SIG-M5 treated with dmso at 0.1 percent for 504 hours (cell line): ENCODE data around the gene PPP1R3G.
"Not testable (repeated sequence)": the region's sequence is repeated elsewhere in the genome, so short reads cannot be mapped to it uniquely, and the experiment has no call there.

Source experiments
- DNase-seq: peaks from one replicate; lab custom pipeline; 2025; ENCODE audit not compliant: unreplicated experiment; lab: John Stamatoyannopoulos, UW

The PPP1R3G gene

GRCh38 chr6:5084781-5085647 is at the start of gene PPP1R3G:
Gene PPP1R3G, plus strand, starts transcription at chr6:5085341. Its CDS starts 145 bp downstream, at chr6:5085486.
- DNase-seq: peak; percentile 28

GRCh38 chr6:5036269-5036668 is 48.9 kb upstream of the PPP1R3G start:
- DNase-seq: peak; percentile 74

GRCh38 chr6:5041955-5042354 is 43.2 kb upstream of the PPP1R3G start:
- DNase-seq: no peak

DNA sequence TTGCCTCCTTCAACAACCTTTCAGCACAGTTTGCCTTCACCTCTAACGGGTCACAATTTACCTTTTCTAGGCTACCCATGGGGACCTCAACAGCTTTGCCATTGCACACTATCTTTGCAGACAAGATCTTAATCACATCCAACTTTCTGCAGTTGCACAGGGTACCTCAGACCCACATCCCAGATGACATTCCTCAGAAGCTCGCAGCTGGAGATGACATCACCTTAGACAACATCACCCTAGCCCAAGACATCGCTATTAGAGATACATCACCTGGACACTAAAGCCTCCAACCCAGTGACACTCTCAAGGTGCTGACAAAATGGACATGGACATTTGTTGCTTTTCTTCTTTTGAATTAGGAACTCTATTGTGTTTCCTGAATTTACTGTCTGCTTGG is 42.7 kb upstream of the PPP1R3G start:
- DNase-seq: no peak

- no peak for DNase-seq
Observed at GRCh38 chr6:5044866-5045265, 40.3 kb upstream of the PPP1R3G start.

DNA sequence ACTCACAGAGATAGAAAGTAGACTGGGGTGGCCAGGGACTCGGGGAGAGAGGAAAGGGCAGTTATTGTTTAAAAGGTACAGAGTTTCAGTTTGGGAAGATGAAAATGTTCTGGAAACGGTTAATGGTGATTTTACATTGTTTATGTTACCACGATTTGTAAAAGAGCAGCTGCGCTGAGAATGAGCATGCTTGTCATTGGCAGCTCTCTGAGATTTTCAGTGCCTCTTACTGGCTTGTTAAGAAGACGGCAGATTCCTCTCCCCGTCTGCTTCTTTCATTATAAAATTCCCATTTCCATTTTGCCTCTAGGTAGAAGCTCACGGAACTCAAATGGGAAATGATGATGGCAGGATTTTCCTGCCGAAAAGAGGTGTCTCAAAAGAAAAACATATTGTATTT is 39.7 kb upstream of the PPP1R3G start:
- DNase-seq: no peak

GRCh38 chr6:5046430-5046829 is 38.7 kb upstream of the PPP1R3G start:
- no peak for DNase-seq

- DNase-seq: peak; percentile 94
Observed at GRCh38 chr6:5050009-5050408, 35.1 kb upstream of the PPP1R3G start.

DNA sequence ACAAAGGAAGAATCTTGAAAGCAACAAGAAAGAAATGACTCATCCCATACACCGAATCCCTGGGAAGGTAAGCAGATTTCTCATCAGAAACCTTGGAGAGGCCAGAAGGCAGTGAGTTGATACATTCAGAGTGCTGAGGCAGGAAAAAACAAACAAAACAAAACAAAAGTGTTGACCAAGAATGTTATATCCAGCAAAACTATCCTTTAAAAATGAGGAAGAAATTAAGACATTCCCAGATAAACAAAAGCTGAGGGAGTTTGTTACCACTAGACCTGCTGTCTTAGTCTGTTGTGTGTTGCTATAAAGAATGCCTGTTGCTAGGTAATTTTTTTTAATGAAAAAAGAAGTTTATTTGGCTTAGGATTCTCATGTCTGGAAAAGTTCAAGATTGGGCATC is 33.7 kb upstream of the PPP1R3G start:
- no peak for DNase-seq

GRCh38 chr6:5053038-5053437 is 32.1 kb upstream of the PPP1R3G start:
- peak; percentile 40 for DNase-seq

- DNase-seq: no peak
Observed at GRCh38 chr6:5053864-5054244, 31.3 kb upstream of the PPP1R3G start.

DNA sequence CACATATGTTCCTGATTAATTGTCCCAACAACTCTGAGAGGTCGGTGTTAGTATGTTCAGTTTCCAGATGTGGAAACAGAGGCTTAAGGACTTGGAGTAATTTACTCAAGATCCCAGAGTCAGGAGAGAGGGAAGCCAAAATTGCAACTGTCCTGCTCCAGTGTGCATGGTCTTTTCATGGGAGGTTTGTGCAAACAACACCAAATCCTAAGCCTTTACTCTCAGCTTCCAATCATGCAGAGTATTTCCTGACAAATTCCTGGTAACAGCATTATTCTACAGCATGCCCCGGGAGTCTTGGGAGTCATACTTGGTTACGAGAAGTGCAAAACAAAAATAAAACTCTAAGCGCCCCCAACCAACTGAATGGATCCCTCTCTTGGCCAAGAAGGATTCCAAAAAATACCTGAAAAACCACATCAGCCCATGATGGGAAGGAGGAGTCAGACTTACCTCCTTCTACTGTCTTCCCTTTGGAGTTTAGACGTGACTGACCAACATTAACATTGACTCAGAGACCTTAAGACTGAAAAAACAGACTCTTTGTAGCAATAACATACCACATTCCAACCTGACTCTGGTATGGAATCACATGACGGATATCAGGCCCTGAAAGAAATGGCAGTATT is 30.8 kb upstream of the PPP1R3G start:
- DNase-seq: no peak

- DNase-seq: no peak
Observed at GRCh38 chr6:5055118-5055517, 30.0 kb upstream of the PPP1R3G start.

- DNase-seq: no peak
Observed at GRCh38 chr6:5058254-5058653, 26.9 kb upstream of the PPP1R3G start.

DNA sequence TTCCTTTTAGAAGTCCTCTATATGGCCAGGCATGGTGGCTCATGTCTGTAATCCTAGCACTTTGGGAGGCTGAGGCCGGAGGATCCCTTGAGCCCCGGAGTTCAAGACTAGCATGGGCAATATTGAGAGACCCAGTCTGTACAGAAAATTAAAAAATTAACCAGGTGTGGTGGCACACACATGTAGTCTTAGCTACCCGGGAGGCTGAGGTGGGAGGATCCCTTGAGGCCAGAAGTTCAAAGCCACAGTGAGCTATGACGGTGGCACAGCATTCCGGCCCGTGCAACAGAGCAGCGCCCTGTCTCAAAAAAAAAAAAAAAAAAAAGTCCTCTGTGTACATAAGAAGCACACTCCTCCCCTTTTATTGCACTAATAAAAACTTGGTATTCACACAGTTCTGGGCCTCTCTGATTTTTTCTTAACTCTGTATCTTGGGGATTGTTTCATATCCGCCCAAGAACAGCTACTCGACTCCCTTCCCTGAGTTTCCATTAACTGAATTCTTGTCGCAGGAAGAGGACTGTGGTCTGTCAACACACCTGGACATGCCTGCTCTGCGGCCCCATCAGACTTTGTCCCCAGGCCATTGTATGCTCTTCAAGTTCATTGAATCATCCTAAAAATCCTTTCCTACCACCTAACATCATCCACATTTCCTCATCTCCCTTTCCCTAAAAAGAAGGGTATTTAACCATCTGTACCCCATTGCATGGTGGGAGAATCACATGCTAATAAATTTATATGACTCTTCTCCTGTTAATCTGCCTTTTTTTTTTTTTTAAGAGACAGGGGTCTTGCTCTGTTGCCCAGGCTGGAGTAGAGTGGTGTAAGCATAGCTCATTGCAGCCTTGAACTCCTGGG is 25.9 kb upstream of the PPP1R3G start:
- DNase-seq: no peak

GRCh38 chr6:5060439-5060838 is 24.7 kb upstream of the PPP1R3G start:
- not testable (repeated sequence) for DNase-seq

GRCh38 chr6:5061152-5061551 is 24.0 kb upstream of the PPP1R3G start:
- DNase-seq: peak; percentile 10

DNA sequence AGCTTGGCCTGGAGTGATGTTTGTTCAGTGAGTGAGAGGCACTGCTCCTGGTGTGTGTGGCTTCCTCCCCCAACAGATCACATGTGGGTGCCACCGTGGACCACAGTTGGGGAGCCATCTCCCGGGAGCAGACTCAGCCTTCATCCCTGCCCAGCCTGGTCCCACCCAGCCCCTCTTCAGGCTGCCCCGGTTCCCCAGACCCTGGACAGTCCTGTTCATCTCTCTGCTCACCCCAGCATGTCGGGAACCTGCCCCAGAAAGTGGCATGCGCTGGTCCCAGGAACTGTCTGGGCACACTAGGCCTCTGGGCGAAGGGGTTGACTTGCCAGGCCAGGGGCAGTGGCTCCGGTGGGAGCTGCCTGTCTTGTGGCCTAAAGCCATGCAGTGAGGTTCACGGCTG is 21.5 kb upstream of the PPP1R3G start:
- no peak for DNase-seq

DNA sequence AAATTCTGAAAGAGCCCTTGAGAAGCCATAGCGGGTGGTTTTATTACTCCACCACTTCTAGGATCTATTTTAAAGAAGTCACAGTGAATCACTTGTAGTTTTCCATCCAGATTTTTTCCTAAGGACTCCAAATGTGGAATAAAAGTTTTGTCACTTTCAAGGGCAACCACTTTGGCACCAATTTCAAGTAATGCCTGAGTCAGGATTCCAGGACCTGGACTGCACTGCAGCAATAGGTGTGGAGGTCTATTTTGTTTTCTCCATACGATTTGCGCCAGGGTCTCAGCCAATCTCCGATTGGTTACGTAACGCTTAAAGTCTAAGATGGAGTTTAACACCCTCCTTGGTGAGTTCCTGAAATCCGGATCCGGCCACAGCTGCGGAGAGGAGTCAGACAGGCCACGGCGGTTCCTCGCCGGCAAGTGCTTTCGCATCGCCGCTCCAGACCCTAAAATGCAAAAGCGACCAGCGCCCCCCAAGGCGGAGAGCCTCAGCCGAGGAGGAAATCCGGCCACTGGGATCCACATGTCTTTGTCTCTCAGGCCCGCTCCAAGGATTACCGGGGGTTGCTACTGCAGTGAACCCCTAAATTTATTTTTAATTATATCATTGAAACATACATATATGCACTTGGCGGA is 18.6 kb upstream of the PPP1R3G start:
- DNase-seq: no peak

DNA sequence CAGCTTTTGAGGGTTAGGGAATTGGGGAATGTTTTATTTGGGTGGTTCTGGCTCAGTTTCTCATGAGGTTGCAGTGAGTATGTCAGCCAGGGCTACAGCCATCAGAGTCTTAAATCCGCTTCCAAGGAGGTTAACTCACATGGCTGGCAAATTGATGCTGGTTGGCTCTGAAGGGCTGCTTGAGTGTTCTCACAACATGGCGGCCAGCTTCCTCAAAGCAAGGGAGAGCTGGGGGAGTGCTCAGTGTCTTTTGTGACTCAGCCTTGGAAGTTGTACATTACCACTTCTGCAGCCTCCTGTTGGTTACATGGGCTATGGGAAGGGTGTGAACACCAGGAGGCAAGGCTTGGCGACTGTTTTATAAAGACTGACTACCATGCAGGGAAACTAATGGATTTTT is 17.8 kb upstream of the PPP1R3G start:
- DNase-seq: no peak

- no peak for DNase-seq
Observed at GRCh38 chr6:5068153-5068751, 16.9 kb upstream of the PPP1R3G start.
